AG04450 (cell line): ENCODE measurements around the gene PEAK3. TPM values are rescaled to one million over a fixed set of nuclear protein-coding genes. Genes with fewer than 3 reads are reported as not detected.

ENCODE experiments used
- CTCF ChIA-PET: fragments of 300-600, 350-600 bp; formaldehyde crosslinking; extraction: SDS; loops from one replicate; lab custom pipeline; 2022; ENCODE audit warnings: antibody characterized with exemption, inconsistent platforms; lab: Charles Lee
- POLR2A ChIA-PET: fragments of 350-600 bp; formaldehyde crosslinking; extraction: SDS; loops from one replicate; lab custom pipeline; 2021; ENCODE audit warnings: antibody characterized with exemption, inconsistent platforms; lab: Yijun Ruan, JAX
- DNase-seq: peaks from one replicate; pipeline ENCODE4 v3.0.0-alpha.2; 2011; ENCODE audit warnings: low read depth, low spot score
- H3K27ac ChIP-seq: one replicate; pipeline ENCODE4 v1.5.1; 2012; ENCODE audit warnings: low read depth, low read length, control low read depth
- H3K27me3 ChIP-seq: one replicate; pipeline ENCODE4 v1.6.0; 2012; ENCODE audit warnings: low read length; ENCODE audit not compliant: control insufficient read depth, insufficient read depth
- H3K4me3 ChIP-seq: 2 replicates; pipeline ENCODE4 v1.5.1; 2011; ENCODE audit warnings: mild to moderate bottlenecking, low read depth, low read length, control low read depth
- H3K9me3 ChIP-seq: 2 replicates; pipeline ENCODE4 v1.5.1; 2012; ENCODE audit warnings: low read length; ENCODE audit not compliant: control insufficient read depth, insufficient read depth
- CTCF ChIP-seq: IDR thresholded peaks from 2 replicates; pipeline ENCODE4 v1.5.1; 2011; ENCODE audit warnings: low read depth, low read length, control low read depth, inconsistent platforms
- polyA plus RNA-seq: library from polyadenylated mRNA; depleted of rRNA; stranded (reverse); fragments of >200 nt; gene quantifications from 2 replicates; pipeline ENCODE4 v1.2.3, GENCODE V29; 2011

The PEAK3 gene
- polyA plus RNA-seq, 1 experiment, result 0.04 TPM

GRCh38 chr19:2231621-2232221 lies 50.3 kb downstream of the PEAK3 start:
- DNase-seq, result no peak
- CTCF ChIA-PET, result interaction anchor here (0.5 to 0.9 kb wide), 2 partner anchors 57 to 212 kb away, joined by 3 to 7 read pairs; no protein-coding TSS in a partner anchor
- TF ChIP-seq CTCF, result no peak
- Histone ChIP-seq H3K27ac (peak overlapping the region; percentile 21), H3K9me3 (no peaks in the 10 kb centered on the region; the same call in 1 of the 2 replicates), H3K4me3 (no peak overlapping the region), H3K27me3 (no peaks in the 10 kb centered on the region)
- POLR2A ChIA-PET, result interaction anchor here (0.7 to 0.9 kb wide), 2 partner anchors 49 to 86 kb away, joined by 4 read pairs; no protein-coding TSS in a partner anchor

GRCh38 chr19:2230807-2231533 lies 51.0 kb downstream of the PEAK3 start:
- DNase-seq, result no peak
- Histone ChIP-seq H3K27ac (peak overlapping the region; percentile 21), H3K4me3 (no peak overlapping the region), H3K9me3 (no peaks in the 10 kb centered on the region; the same call in 1 of the 2 replicates), H3K27me3 (no peaks in the 10 kb centered on the region)
- CTCF ChIA-PET, result interaction anchor here (0.9 kb wide), 1 partner anchor 211 kb away, joined by 7 read pairs; no protein-coding TSS in a partner anchor
- no peak for TF ChIP-seq CTCF
- POLR2A ChIA-PET, result interaction anchor here (0.7 to 0.9 kb wide), 2 partner anchors 49 to 87 kb away, joined by 4 read pairs; no protein-coding TSS in a partner anchor

DNA sequence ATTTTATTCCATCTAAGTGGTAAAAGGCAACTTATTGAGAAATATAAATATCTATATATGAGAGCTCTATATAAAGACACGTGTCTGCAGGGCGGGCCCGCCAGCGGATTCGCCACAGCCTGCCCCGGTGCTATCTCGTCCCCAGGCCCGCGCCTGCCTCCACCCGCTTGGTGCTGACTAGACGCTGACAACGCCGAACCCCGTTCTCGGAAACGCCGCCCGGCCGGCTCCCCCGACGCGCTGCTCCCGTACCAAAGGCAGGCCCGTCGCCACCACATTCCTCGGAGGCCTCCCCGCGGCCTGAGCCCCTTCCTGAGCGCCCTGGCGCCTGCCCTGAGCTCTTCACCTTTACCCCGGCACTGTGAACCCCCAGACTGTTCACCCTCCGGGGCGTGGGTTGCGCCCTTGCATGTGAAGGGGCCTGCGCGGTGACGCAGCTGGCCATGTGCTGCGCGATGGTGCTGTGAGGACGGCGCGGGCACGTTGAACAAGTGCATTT lies 51.9 kb downstream of the PEAK3 start:
- no peak overlapping the region for H3K27ac ChIP-seq
- H3K9me3 ChIP-seq, result no peaks in the 10 kb centered on the region; the same call in 1 of the 2 replicates
- ChIA-PET CTCF (interaction anchor here (0.5 kb wide), 1 partner anchor 302 kb away, joined by 5 read pairs; no protein-coding TSS in a partner anchor), POLR2A (interaction anchor here (0.5 to 1.6 kb wide), 4 partner anchors 63 to 82 kb away, joined by 3 to 5 read pairs (median 3); no protein-coding TSS in a partner anchor)
- no peak for DNase-seq
- no peaks in the 10 kb centered on the region for H3K27me3 ChIP-seq
- TF ChIP-seq CTCF, result no peak
- no peak overlapping the region for H3K4me3 ChIP-seq

- no peak for DNase-seq
- POLR2A ChIA-PET, result interaction anchor here (1.0 to 1.6 kb wide), 3 partner anchors 62 to 74 kb away, joined by 3 read pairs; no protein-coding TSS in a partner anchor
- Histone ChIP-seq H3K27ac (no peak overlapping the region), H3K27me3 (no peaks in the 10 kb centered on the region), H3K4me3 (no peak overlapping the region), H3K9me3 (no peaks in the 10 kb centered on the region; the same call in 1 of the 2 replicates)
- CTCF ChIA-PET, result interaction anchor here (0.5 kb wide), 1 partner anchor 301 kb away, joined by 5 read pairs; no protein-coding TSS in a partner anchor
- TF ChIP-seq CTCF, result no peak
These were observed 52.6 kb downstream of the PEAK3 start for GRCh38 chr19:2229103-2230032.
